ENCODE data around the gene ARHGAP24.

Gene ARHGAP24

GRCh38 chr4:85707611-85708010 lies 232.7 kb downstream of the ARHGAP24 start:
- Histone ChIP-seq H3K4me2 (ENCODE audit: low read depth, low read length) (no peak overlapping the region), H3F3A (ENCODE audit: insufficient read depth, low read length) (no peaks in the 10 kb centered on the region), H3K9me3 (replicated peaks; ENCODE audit: insufficient read depth, low read length) (no peaks in the 10 kb centered on the region), H3K27ac (ENCODE audit: low read length) (no peak overlapping the region), H3K4me3 (ENCODE audit: low read length) (no peak overlapping the region), H4K20me1 (ENCODE audit: insufficient read depth, low read length) (no peaks in the 10 kb centered on the region), H2AFZ (ENCODE audit: low read length) (no peak overlapping the region), H3K36me3 (replicated peaks; ENCODE audit: insufficient read depth, low read length) (no peaks in the 10 kb centered on the region), H3K9me2 (replicated peaks; ENCODE audit: insufficient read depth, low read length) (no peaks in the 10 kb centered on the region), H3K4me1 (ENCODE audit: low read length) (no peaks in the 10 kb centered on the region), H3K79me2 (ENCODE audit: low read length) (no peaks in the 10 kb centered on the region), H3K27me3 (replicated peaks; ENCODE audit: insufficient read depth, low read length) (no peaks in the 10 kb centered on the region), H3K9ac (ENCODE audit: low read length) (no peak overlapping the region)
- peak; percentile 16 for DNase-seq
- TF ChIP-seq EZH2phosphoT487 (IDR thresholded peaks at IDR 0.05; ENCODE audit: low read length) = no peak
- no peak for TF ChIP-seq CTCF (IDR thresholded peaks at IDR 0.05; ENCODE audit: low read length)
- no peak for TF ChIP-seq EZH2 (optimal IDR thresholded peaks at IDR 0.05; ENCODE audit: low read depth, low read length)

GRCh38 chr4:85708468-85708867 lies 233.5 kb downstream of the ARHGAP24 start:
- DNase-seq = no peak
- Histone ChIP-seq H3K9me2 (replicated peaks; ENCODE audit: insufficient read depth, low read length) (no peaks in the 10 kb centered on the region), H3K79me2 (ENCODE audit: low read length) (no peaks in the 10 kb centered on the region), H3K27ac (ENCODE audit: low read length) (no peak overlapping the region), H3K4me2 (ENCODE audit: low read depth, low read length) (no peak overlapping the region), H3K36me3 (replicated peaks; ENCODE audit: insufficient read depth, low read length) (no peaks in the 10 kb centered on the region), H3K4me1 (ENCODE audit: low read length) (no peaks in the 10 kb centered on the region), H3K4me3 (ENCODE audit: low read length) (no peak overlapping the region), H3K9ac (ENCODE audit: low read length) (no peak overlapping the region), H2AFZ (ENCODE audit: low read length) (no peak overlapping the region), H3F3A (ENCODE audit: insufficient read depth, low read length) (no peaks in the 10 kb centered on the region), H3K9me3 (replicated peaks; ENCODE audit: insufficient read depth, low read length) (no peaks in the 10 kb centered on the region), H3K27me3 (replicated peaks; ENCODE audit: insufficient read depth, low read length) (no peaks in the 10 kb centered on the region), H4K20me1 (ENCODE audit: insufficient read depth, low read length) (no peaks in the 10 kb centered on the region)
- TF ChIP-seq EZH2phosphoT487 (IDR thresholded peaks at IDR 0.05; ENCODE audit: low read length) (no peak), EZH2 (optimal IDR thresholded peaks at IDR 0.05; ENCODE audit: low read depth, low read length) (no peak), CTCF (IDR thresholded peaks at IDR 0.05; ENCODE audit: low read length) (no peak)

GRCh38 chr4:85713005-85713404 lies 238.1 kb downstream of the ARHGAP24 start:
- Histone ChIP-seq H3K9ac (ENCODE audit: low read length) (no peak overlapping the region), H3K27me3 (replicated peaks; ENCODE audit: insufficient read depth, low read length) (no peaks in the 10 kb centered on the region), H3K9me2 (replicated peaks; ENCODE audit: insufficient read depth, low read length) (no peaks in the 10 kb centered on the region), H3K4me2 (ENCODE audit: low read depth, low read length) (no peak overlapping the region), H2AFZ (ENCODE audit: low read length) (no peak overlapping the region), H3K9me3 (replicated peaks; ENCODE audit: insufficient read depth, low read length) (no peaks in the 10 kb centered on the region), H3K36me3 (replicated peaks; ENCODE audit: insufficient read depth, low read length) (no peaks in the 10 kb centered on the region), H3K4me1 (ENCODE audit: low read length) (no peaks in the 10 kb centered on the region), H3F3A (ENCODE audit: insufficient read depth, low read length) (no peaks in the 10 kb centered on the region), H4K20me1 (ENCODE audit: insufficient read depth, low read length) (no peaks in the 10 kb centered on the region), H3K4me3 (ENCODE audit: low read length) (no peak overlapping the region), H3K79me2 (ENCODE audit: low read length) (no peaks in the 10 kb centered on the region), H3K27ac (ENCODE audit: low read length) (no peak overlapping the region)
- DNase-seq = no peak
- TF ChIP-seq EZH2 (optimal IDR thresholded peaks at IDR 0.05; ENCODE audit: low read depth, low read length) = no peak

- H3K9me3 ChIP-seq (replicated peaks; ENCODE audit: insufficient read depth, low read length) = no peaks in the 10 kb centered on the region
- H2AFZ ChIP-seq (ENCODE audit: low read length) = no peak overlapping the region
- DNase-seq = no peak
- no peak for TF ChIP-seq EZH2phosphoT487 (IDR thresholded peaks at IDR 0.05; ENCODE audit: low read length)
- TF ChIP-seq EZH2 (optimal IDR thresholded peaks at IDR 0.05; ENCODE audit: low read depth, low read length) = no peak
- no peak for TF ChIP-seq CTCF (IDR thresholded peaks at IDR 0.05; ENCODE audit: low read length)
- no peaks in the 10 kb centered on the region for H3K4me1 ChIP-seq (ENCODE audit: low read length)
- no peaks in the 10 kb centered on the region for H4K20me1 ChIP-seq (ENCODE audit: insufficient read depth, low read length)
- no peaks in the 10 kb centered on the region for H3K79me2 ChIP-seq (ENCODE audit: low read length)
- H3F3A ChIP-seq (ENCODE audit: insufficient read depth, low read length) = no peaks in the 10 kb centered on the region
- no peaks in the 10 kb centered on the region for H3K27me3 ChIP-seq (replicated peaks; ENCODE audit: insufficient read depth, low read length)
- no peak overlapping the region for H3K4me3 ChIP-seq (ENCODE audit: low read length)
- no peak overlapping the region for H3K9ac ChIP-seq (ENCODE audit: low read length)
- H3K4me2 ChIP-seq (ENCODE audit: low read depth, low read length) = no peak overlapping the region
- no peaks in the 10 kb centered on the region for H3K36me3 ChIP-seq (replicated peaks; ENCODE audit: insufficient read depth, low read length)
- H3K9me2 ChIP-seq (replicated peaks; ENCODE audit: insufficient read depth, low read length) = no peaks in the 10 kb centered on the region
- no peak overlapping the region for H3K27ac ChIP-seq (ENCODE audit: low read length)
Measured at GRCh38 chr4:85715991-85716737, 241.2 kb downstream of the ARHGAP24 start.

Data from MM.1S (cell line).